Stimulated activated CD8-positive, alpha-beta memory T cell treated with anti-CD3 and anti-CD28 coated beads, Interleukin-7, amount 100 ng/mL, for 4 hours (primary cell): ENCODE results near the gene CPT2.
"Not testable (repeated sequence)": the region's sequence is repeated elsewhere in the genome, so short reads cannot be mapped to it uniquely, and the experiment has no call there.

Source experiments
- DNase-seq, 2 donors: peaks; one replicate each; pipeline ENCODE4 v3.0.0-alpha.2; 2020; ENCODE audit warnings: low read depth in 2 of 2

Gene CPT2

DNA sequence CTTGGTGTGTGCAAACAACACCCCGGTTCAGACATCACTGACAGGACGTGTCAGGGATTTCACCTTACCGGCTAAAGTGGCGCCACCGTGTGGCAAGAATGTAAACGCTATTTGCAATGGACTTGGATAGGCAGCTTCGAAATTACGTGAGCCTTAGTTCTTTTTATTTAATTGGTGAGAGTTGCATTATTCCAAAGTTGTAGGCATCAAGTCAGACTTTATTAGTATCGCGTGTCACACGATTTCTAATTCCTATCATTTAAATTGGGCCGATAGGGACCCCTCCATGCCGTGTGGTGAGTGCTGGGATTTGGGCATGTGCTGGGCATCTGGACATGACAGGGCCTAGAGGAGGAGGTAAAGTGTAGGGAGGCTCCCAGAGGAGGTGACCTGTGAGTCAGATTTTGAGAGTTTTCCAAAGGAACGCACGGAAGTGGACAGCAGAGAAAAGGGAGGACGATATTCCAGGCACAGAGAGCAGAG lies 14.5 kb upstream of the CPT2 start:
- DNase-seq = peak; percentile 64 to 67

DNA sequence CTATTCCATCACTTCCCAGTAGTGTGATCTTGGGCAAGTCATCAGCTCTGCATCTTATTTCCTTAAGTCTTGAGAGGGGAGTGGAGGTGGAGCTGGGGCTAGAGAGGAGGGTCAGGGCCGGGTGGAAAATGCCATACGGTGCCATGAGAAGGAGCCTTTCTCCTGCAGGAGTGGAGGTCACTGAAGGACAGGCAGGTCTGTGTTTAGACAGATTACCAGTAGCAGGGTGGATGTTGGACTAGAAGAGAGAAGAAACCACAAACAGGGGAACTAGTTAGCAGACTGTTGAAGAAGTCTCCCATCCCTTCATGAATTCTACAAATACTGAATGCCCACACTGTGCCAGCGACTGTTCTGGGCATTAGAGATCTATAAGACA lies 13.9 kb upstream of the CPT2 start:
- DNase-seq = no peak

DNA sequence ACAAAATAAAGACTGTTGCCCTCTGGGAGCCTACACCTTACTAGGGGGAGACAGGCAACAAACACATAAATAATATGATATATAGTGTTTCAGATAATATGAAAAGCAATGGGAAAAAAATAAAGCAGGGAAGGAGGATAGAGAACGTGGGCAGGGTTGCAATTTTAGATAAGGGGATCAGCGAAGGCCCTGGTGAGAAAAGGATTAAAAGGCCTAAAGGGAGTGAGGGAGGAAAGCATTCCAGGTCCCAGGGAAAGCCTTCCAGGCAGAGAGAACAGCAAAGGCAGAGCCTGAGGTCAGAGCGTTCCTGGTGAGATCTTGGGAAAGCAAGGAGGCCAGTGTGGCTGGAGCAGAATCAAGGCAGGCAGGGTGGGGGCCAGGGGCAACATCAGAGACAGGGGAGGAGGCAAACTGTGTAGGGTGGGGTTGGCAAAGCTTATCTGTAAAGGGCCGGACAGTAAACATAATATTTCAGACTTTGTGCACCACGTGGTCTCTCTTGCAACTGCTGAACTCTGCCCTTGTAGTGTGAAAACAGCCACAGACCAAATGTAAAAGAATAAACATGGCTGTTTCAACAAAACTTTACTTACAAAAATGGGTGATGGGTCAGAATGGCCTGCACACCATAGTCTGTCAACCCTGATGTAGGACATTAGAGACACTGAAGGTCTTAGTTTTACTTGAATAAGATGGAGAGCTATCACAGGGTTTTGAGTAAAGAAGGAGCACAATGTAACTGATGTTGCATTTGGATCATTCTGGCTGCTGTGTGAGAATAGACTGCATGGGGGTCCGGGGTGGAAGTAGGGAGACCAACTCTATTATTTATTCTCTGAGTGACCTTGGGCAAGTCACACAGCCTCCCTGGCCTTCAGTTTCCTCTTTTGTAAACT lies 13.3 kb upstream of the CPT2 start:
- DNase-seq = no peak

DNA sequence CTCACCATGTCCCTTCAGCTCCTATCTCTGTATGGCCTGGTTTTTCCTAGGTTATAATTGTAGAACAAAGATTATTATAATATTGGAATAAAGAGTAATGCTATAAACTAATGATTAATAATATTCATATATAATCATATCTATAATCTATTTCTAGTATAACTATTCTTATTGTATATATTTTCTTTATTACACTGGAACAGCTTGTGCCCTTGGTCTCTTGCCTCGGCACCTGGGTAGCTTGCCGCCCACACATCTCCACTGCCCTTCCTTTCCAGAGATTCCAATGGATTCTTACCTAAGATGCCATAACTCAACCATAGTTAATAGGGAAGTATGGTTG lies 10.7 kb upstream of the CPT2 start:
- DNase-seq = not testable (repeated sequence)

DNA sequence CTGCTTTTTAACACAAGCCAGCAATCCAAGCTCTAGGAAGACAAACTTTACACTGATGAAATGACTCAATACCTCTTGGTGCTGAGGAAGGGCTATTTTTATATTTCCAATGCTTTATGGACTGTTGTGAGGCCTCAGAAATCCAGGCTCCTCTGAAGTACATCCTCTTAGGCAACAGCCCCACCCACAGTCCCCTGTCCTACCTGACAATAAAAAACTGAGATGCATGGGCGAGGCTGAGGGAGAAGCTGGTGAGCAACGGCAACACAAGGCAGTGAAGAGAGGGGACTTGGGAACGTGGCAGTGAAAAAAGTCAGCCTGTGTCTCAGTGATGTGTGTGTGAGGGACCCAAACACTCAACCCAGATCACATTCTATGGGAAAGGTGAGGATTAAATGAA lies 10.1 kb upstream of the CPT2 start:
- no peak for DNase-seq

GRCh38 chr1:53187401-53187800 lies 9.2 kb upstream of the CPT2 start:
- DNase-seq = no peak

GRCh38 chr1:53188099-53188498 lies 8.5 kb upstream of the CPT2 start:
- DNase-seq = no peak

DNA sequence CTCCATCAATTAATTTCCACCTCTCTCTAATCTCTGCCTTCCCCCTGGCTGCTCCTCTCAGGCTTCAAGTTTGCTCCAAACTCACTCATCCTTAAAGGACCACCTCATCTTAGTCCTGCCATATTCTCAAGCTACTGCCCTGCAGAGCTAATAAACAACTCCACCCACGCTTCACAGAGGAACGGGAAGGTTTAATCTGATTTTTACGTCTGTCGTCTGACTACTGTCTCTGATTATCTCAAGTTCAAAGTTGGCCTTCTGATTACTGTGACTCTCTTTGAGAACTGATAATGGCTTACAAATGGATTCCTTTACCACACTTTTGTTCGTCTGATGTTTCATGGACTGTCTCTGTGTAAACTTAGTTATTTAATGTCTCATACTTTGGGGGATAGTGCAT lies 7.6 kb upstream of the CPT2 start:
- no peak for DNase-seq

DNA sequence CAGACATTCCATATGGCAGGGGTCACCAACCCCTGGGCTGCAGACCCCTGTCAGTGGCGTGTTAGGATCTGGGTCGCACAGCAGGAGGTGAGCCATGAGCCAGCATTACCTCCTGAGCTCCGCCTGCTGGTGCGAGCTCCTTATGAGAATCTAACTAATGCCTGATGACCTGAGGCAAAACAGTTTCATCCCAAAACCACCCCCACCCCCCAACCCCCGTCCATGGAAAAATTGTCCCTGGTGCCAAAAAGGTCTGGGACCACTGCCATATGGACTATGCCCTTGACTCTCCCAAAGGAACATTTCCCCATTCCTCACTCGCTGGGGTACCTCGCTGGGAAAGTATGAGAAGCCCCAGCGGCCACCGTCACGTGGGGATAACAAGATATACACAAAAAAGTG lies 6.4 kb upstream of the CPT2 start:
- DNase-seq = no peak

- DNase-seq = no peak
Observed at GRCh38 chr1:53195246-53196016, 1.2 kb upstream of the CPT2 start.

GRCh38 chr1:53196017-53196484 lies 573 bp upstream of the CPT2 start:
- DNase-seq = no peak

- no peak for DNase-seq
Observed at GRCh38 chr1:53197291-53198200, 922 bp downstream of the CPT2 start.

- DNase-seq = no peak
Observed at GRCh38 chr1:53198241-53198651, 1.6 kb downstream of the CPT2 start.

DNA sequence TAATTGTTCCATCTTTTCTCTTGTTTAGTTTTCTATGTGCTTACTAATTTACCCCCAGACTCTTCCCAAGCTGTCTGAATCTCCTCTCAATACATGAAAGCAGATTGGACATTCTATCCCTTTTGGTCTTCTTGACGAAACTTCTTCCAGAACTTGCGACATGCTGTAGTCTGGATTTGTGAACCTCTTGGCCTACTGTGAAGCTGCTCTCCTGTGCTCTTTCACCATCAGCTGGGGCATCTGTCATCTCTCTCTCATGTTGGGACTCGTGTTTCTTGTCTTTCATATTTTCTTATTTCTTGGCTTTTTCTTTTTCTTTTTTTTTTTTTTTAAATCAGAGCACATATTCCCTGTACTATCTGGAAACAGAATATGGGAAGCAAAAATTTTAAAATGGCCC lies 6.8 kb downstream of the CPT2 start:
- DNase-seq = no peak

- DNase-seq = not testable (repeated sequence)
Observed at GRCh38 chr1:53205496-53205895, 8.9 kb downstream of the CPT2 start.

GRCh38 chr1:53206083-53206685 lies 9.6 kb downstream of the CPT2 start:
- DNase-seq = not testable (repeated sequence)

DNA sequence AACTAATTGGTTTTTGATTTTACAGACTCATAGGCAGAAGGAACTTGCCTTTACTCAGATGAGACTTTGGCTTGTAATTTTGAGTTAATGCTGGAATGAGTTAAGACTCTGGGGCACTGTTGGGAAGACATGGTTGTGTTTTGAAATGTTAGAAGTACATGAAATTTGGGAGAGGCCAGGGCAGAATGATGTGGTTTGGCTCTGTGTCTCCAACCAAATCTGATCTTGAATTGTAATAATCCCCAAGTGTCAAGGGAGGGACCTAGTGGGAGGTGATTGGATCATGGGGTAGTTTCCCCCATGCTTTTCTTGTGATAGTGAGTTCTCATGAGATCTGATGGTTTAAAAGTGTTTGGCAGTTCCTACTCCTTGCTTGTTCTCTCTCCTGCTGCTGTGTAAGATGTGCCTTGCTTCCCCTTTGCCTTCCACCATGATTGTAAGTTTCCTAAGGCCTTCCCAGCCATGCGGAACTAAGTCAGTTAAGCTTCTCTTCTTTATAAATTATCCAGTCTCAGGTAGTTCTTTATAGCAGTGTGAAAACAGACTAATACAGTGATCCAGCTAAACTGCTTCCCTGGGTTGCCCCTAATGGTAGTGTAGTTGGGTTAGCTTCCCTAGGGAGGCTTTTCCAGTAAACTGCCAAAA lies 10.2 kb downstream of the CPT2 start:
- DNase-seq = no peak

GRCh38 chr1:53207726-53208125 lies 11.1 kb downstream of the CPT2 start:
- DNase-seq = no peak

DNA sequence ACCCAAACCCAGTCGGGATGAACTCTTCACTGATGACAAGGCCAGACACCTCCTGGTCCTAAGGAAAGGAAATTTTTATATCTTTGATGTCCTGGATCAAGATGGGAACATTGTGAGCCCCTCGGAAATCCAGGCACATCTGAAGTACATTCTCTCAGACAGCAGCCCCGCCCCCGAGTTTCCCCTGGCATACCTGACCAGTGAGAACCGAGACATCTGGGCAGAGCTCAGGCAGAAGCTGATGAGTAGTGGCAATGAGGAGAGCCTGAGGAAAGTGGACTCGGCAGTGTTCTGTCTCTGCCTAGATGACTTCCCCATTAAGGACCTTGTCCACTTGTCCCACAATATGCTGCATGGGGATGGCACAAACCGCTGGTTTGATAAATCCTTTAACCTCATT lies 13.7 kb downstream of the CPT2 start:
- no peak for DNase-seq

GRCh38 chr1:53210954-53211353 lies 14.3 kb downstream of the CPT2 start:
- no peak for DNase-seq

DNA sequence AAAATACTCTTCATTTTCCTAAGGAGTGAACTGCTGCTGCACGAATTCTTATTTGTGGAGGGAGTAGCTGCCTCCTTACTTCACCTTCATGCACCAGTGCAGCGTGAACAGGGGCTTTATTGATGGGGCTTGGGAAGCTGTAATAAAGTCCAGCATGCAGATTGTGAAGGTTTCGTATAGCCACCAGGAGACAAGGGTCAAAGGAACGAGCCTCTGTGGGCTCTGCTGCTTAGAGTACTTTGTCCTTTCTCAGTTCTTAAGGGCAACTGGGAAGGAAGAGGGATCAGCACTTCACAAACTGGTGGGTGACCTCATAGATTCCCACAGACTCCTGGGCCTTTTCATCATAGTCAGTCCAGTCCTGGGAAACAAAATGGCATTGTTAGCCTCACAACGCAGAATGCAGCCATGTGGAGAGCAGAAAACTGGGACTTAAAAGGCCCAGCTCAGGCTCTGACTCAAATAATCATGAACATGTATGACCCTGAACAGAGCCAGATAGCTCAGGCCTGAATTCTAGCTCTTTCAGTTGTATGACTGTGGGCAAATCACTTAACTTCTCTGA lies 17.8 kb downstream of the CPT2 start:
- DNase-seq = no peak
